Fibroblast of skin of back (primary cell): ENCODE data around the gene SERPINB8. TPM values are rescaled to one million over a fixed set of nuclear protein-coding genes. Genes with fewer than 3 reads are reported as not detected.
"Not testable (repeated sequence)": the region's sequence is repeated elsewhere in the genome, so short reads cannot be mapped to it uniquely, and the experiment has no call there.

Experiments
- DNase-seq: peaks from one replicate; pipeline ENCODE4 v3.0.0-alpha.2; 2013
- polyA plus RNA-seq, 2 experiments: library from polyadenylated mRNA; unstranded; fragments of 120-200 nt; gene quantifications; one replicate each; pipeline ENCODE4 v1.2.1, GENCODE V29; 2013; ENCODE audit not compliant: insufficient read length in 2 of 2

Gene SERPINB8
- polyA plus RNA-seq (2013, experiment 1 of 2; ENCODE audit: insufficient read length), result 16.5 TPM
- 6.5 TPM for polyA plus RNA-seq (2013, experiment 2 of 2; ENCODE audit: insufficient read length)

- peak; percentile 95 for DNase-seq
Measured at GRCh38 chr18:63969942-63970808, at the start of gene SERPINB8. TSS of gene SERPINB8 (plus strand) at chr18:63970081. CDS start at chr18:63978309, 8,228 bp downstream.

GRCh38 chr18:63922049-63922448, 47.8 kb upstream of the SERPINB8 start:
- no peak for DNase-seq

GRCh38 chr18:63924551-63924950, 45.3 kb upstream of the SERPINB8 start:
- DNase-seq, result peak; percentile 57

GRCh38 chr18:63928331-63928730, 41.5 kb upstream of the SERPINB8 start:
- DNase-seq, result no peak

- not testable (repeated sequence) for DNase-seq
Measured at GRCh38 chr18:63929369-63929768, 40.5 kb upstream of the SERPINB8 start.

- no peak for DNase-seq
Measured at GRCh38 chr18:63930773-63931354, 39.0 kb upstream of the SERPINB8 start.

- DNase-seq, result peak; percentile 74
Measured at GRCh38 chr18:63936156-63936931, 33.5 kb upstream of the SERPINB8 start.

- DNase-seq, result no peak
Measured at GRCh38 chr18:63936932-63937393, 32.9 kb upstream of the SERPINB8 start.

- DNase-seq, result no peak
Measured at GRCh38 chr18:63940008-63940407, 29.9 kb upstream of the SERPINB8 start.

- DNase-seq, result not testable (repeated sequence)
Measured at GRCh38 chr18:63940543-63941050, 29.3 kb upstream of the SERPINB8 start.

- no peak for DNase-seq
Measured at GRCh38 chr18:63947051-63947790, 22.7 kb upstream of the SERPINB8 start.

- no peak for DNase-seq
Measured at GRCh38 chr18:63949068-63949737, 20.7 kb upstream of the SERPINB8 start, which contains the start of gene HMSD. TSS of gene HMSD (plus strand) at chr18:63949301. CDS start at chr18:63953456, 4,155 bp downstream.

GRCh38 chr18:63951302-63951705, 18.6 kb upstream of the SERPINB8 start:
- DNase-seq, result peak; percentile 57

GRCh38 chr18:63953811-63954210, 16.1 kb upstream of the SERPINB8 start:
- DNase-seq, result no peak

GRCh38 chr18:63956755-63957154, 13.1 kb upstream of the SERPINB8 start:
- DNase-seq, result no peak

GRCh38 chr18:63960891-63961290, 9.0 kb upstream of the SERPINB8 start:
- no peak for DNase-seq

GRCh38 chr18:63961435-63961980, 8.4 kb upstream of the SERPINB8 start:
- no peak for DNase-seq

- no peak for DNase-seq
Measured at GRCh38 chr18:63962137-63962536, 7.7 kb upstream of the SERPINB8 start.

GRCh38 chr18:63963615-63964256, 6.1 kb upstream of the SERPINB8 start:
- peak; percentile 55 for DNase-seq

GRCh38 chr18:63964908-63965307, 5.0 kb upstream of the SERPINB8 start:
- DNase-seq, result no peak
